Effector memory CD4-positive, alpha-beta T cell (primary cell): Measurements from ENCODE around the gene TADA3.
A peak's percentile ranks its signal among the peaks of the same experiment; 100 is the strongest.

Experiments used
- DNase-seq, 3 donors: peaks; one replicate each; pipeline ENCODE4 v3.0.0-alpha.2; 2020
- H3K27ac ChIP-seq: 2 replicates; pipeline ENCODE4 v1.7.0; 2013; ENCODE audit warnings: mild to moderate bottlenecking, low read length, moderate library complexity; ENCODE audit not compliant: insufficient read depth, poor library complexity, severe bottlenecking
- H3K27me3 ChIP-seq: replicated peaks from 2 replicates; pipeline ENCODE4 v1.7.0; 2013; ENCODE audit warnings: mild to moderate bottlenecking, low read length; ENCODE audit not compliant: insufficient read depth, control insufficient read depth, poor library complexity, severe bottlenecking
- H3K36me3 ChIP-seq: 2 replicates; pipeline ENCODE4 v1.7.0; 2013; ENCODE audit warnings: mild to moderate bottlenecking, low read length, moderate library complexity; ENCODE audit not compliant: control insufficient read depth, insufficient read depth
- H3K4me1 ChIP-seq: 2 replicates; pipeline ENCODE4 v1.7.0; 2013; ENCODE audit warnings: low read length, mild to moderate bottlenecking; ENCODE audit not compliant: control insufficient read depth, insufficient read depth, poor library complexity, severe bottlenecking
- H3K4me3 ChIP-seq: 2 replicates; pipeline ENCODE4 v1.7.0; 2013; ENCODE audit warnings: low read length, low read depth, mild to moderate bottlenecking; ENCODE audit not compliant: insufficient read depth, poor library complexity, severe bottlenecking
- H3K9me3 ChIP-seq: 2 replicates; pipeline ENCODE4 v1.7.0; 2013; ENCODE audit warnings: mild to moderate bottlenecking, low read length, moderate library complexity; ENCODE audit not compliant: control insufficient read depth

TADA3 gene

GRCh38 chr3:9748031-9748430 is 44.2 kb downstream of the TADA3 start:
- Histone ChIP-seq H3K36me3 (peaks cover 51% of the 10 kb centered on the region), H3K27me3 (no peaks in the 10 kb centered on the region), H3K4me1 (peaks cover 12% of the 10 kb centered on the region), H3K27ac (no peak overlapping the region), H3K9me3 (no peaks in the 10 kb centered on the region), H3K4me3 (no peak overlapping the region)
- no peak for DNase-seq

- DNase-seq: no peak
- no peak overlapping the region for H3K27ac ChIP-seq
- no peaks in the 10 kb centered on the region for H3K9me3 ChIP-seq
- H3K4me1 ChIP-seq: peaks cover 12% of the 10 kb centered on the region
- H3K4me3 ChIP-seq: no peak overlapping the region
- peaks cover 58% of the 10 kb centered on the region for H3K36me3 ChIP-seq
- H3K27me3 ChIP-seq: no peaks in the 10 kb centered on the region
Measured at GRCh38 chr3:9747267-9747666, 45.0 kb downstream of the TADA3 start.

GRCh38 chr3:9746330-9746729 is 45.9 kb downstream of the TADA3 start:
- no peak overlapping the region for H3K4me3 ChIP-seq
- no peak for DNase-seq
- H3K27ac ChIP-seq: no peak overlapping the region
- H3K4me1 ChIP-seq: peaks cover 12% of the 10 kb centered on the region
- no peaks in the 10 kb centered on the region for H3K9me3 ChIP-seq
- no peaks in the 10 kb centered on the region for H3K27me3 ChIP-seq
- H3K36me3 ChIP-seq: peaks cover 63% of the 10 kb centered on the region

DNA sequence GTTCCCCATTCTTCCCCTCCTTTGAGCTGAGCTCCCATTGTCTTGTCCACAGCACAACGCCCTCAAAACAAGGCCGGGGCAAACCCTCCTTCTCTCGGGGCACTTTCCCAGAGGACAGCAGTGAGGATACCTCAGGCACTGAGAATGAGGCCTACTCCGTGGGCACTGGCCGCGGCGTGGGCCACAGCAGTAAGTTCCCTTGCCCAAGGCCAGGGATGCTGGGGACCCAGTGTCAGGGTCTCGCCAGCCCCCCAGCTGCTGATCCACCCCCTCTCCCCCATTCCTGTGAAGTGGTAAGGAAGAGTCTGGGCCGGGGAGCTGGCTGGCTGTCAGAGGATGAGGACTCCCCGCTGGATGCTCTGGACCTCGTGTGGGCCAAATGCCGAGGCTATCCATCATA is 46.8 kb downstream of the TADA3 start:
- H3K4me3 ChIP-seq: no peak overlapping the region
- no peak overlapping the region for H3K27ac ChIP-seq
- H3K27me3 ChIP-seq: no peaks in the 10 kb centered on the region
- no peaks in the 10 kb centered on the region for H3K9me3 ChIP-seq
- DNase-seq: no peak
- peaks cover 4% of the 10 kb centered on the region for H3K4me1 ChIP-seq
- H3K36me3 ChIP-seq: peaks cover 71% of the 10 kb centered on the region

GRCh38 chr3:9744162-9744561 is 48.1 kb downstream of the TADA3 start:
- Histone ChIP-seq H3K4me1 (peaks cover 1% of the 10 kb centered on the region), H3K27me3 (no peaks in the 10 kb centered on the region), H3K36me3 (peaks cover 85% of the 10 kb centered on the region), H3K9me3 (no peaks in the 10 kb centered on the region), H3K4me3 (no peak overlapping the region), H3K27ac (no peak overlapping the region)
- no peak for DNase-seq

DNA sequence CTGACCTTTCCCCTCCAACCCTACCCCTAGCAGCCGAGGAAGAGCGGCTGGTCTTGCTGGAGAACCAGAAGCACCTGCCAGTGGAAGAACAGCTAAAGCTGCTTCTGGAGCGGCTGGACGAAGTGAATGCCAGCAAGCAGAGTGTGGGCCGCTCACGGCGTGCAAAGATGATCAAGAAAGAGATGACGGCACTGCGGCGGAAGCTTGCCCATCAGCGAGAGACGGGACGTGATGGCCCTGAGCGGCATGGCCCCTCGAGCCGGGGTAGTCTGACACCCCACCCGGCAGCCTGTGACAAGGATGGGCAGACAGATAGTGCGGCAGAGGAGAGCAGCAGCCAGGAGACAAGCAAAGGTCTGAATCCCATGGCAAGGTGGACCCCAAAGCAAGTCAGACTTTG is 48.7 kb downstream of the TADA3 start:
- Histone ChIP-seq H3K27ac (no peak overlapping the region), H3K9me3 (no peaks in the 10 kb centered on the region), H3K4me3 (no peak overlapping the region), H3K27me3 (no peaks in the 10 kb centered on the region), H3K36me3 (peaks cover 91% of the 10 kb centered on the region), H3K4me1 (no peaks in the 10 kb centered on the region)
- no peak for DNase-seq

DNA sequence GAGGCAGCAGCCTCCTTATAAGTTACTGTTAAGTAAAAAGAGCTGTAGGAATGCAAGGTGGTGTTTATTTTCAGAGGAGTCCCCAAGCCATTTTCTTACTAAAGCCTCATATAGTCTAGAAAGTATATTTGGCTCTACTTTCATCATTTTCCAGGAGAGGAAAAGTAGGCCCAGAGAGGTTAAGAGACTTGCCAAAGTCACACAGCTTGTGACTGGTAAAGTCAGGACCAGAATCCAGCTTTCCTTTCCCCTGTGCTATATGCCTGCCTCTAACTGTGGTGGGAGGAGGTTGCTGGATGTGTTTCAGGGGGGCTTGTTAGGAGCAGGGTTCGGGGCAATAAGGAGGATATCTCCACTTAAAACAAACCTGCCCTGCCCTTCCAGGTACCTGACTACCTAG is 49.7 kb downstream of the TADA3 start:
- H3K4me3 ChIP-seq: no peak overlapping the region
- H3K27me3 ChIP-seq: no peaks in the 10 kb centered on the region
- DNase-seq: no peak
- H3K36me3 ChIP-seq: peaks cover 100% of the 10 kb centered on the region
- H3K27ac ChIP-seq: no peak overlapping the region
- H3K4me1 ChIP-seq: no peaks in the 10 kb centered on the region
- no peaks in the 10 kb centered on the region for H3K9me3 ChIP-seq

- H3K4me1 ChIP-seq: no peaks in the 10 kb centered on the region
- peaks cover 89% of the 10 kb centered on the region for H3K36me3 ChIP-seq
- H3K27ac ChIP-seq: no peak overlapping the region
- no peak overlapping the region for H3K4me3 ChIP-seq
- H3K27me3 ChIP-seq: no peaks in the 10 kb centered on the region
- no peaks in the 10 kb centered on the region for H3K9me3 ChIP-seq
- no peak for DNase-seq
Measured at GRCh38 chr3:9739181-9739580, 53.1 kb downstream of the TADA3 start.

- Histone ChIP-seq H3K4me3 (no peak overlapping the region), H3K27ac (no peak overlapping the region), H3K9me3 (no peaks in the 10 kb centered on the region), H3K4me1 (peaks cover 10% of the 10 kb centered on the region), H3K27me3 (no peaks in the 10 kb centered on the region), H3K36me3 (peaks cover 70% of the 10 kb centered on the region)
- DNase-seq: no peak
Measured at GRCh38 chr3:9736831-9737230, 55.4 kb downstream of the TADA3 start.

DNA sequence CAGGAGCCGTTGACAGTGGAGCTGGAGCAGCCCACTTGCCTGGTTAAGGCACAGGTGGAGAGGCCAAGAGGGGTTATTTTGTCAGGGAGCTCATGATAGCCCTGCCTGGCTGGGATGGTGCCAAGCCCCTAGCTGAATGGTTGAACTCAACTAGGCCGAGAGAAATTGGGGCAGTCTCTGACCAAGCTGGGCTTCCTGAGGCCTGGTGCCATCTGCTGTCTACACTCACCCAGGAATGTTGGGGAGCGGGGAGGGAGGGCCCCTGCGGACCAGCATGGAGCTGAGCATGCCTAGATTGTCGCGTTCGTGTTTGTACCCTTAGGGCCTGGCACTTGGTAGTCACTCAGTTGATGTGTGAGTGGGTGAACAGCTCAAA is 59.5 kb downstream of the TADA3 start:
- DNase-seq: no peak
- Histone ChIP-seq H3K36me3 (peaks cover 29% of the 10 kb centered on the region), H3K4me1 (peaks cover 10% of the 10 kb centered on the region), H3K9me3 (no peaks in the 10 kb centered on the region), H3K4me3 (peak overlapping the region; percentile 77), H3K27me3 (no peaks in the 10 kb centered on the region), H3K27ac (peak overlapping the region; percentile 92)
